HG02798 (cell line): ENCODE results near the gene CYP26A1.

ENCODE experiments used
- ATAC-seq: cut with Tn5 transposase; IDR thresholded peaks from one replicate; pipeline ENCODE4 v1.9.1; 2021; ENCODE audit warnings: mild to moderate bottlenecking; ENCODE audit not compliant: unreplicated experiment, poor library complexity

CYP26A1 gene

DNA sequence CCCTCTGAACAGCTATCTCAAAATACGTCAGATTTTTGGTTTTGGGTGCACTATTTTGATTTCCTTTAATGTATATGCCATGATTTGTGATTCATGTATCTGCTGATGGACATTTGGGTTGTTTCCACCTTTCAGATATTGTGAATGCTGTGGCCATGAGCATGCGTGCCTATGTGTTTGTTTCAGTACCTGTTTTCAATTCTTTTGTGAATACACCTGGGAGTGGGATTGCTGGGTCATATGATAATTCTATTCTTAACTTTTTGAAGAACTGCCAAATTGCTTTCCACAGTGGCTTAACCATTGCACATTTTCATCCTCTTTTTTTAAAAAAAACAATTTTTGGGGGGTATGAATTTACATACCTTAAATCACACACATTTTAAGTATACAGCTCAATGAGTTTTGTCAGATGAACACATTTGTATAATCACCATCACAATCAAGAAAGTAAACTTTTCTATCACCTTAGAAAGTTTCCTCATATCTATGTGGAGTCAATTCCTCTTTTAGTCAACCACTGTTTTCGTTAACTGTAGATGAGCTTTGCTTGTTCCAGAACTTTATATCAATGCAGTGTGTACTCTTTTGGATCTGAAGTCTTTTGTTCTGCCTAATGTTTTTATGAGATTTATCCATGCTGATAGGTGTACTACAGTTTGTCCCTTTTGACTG lies 36.9 kb downstream of the CYP26A1 start:
- ATAC-seq: no peak

- no peak for ATAC-seq
Observed at GRCh38 chr10:93113042-93113441, 39.3 kb downstream of the CYP26A1 start.

DNA sequence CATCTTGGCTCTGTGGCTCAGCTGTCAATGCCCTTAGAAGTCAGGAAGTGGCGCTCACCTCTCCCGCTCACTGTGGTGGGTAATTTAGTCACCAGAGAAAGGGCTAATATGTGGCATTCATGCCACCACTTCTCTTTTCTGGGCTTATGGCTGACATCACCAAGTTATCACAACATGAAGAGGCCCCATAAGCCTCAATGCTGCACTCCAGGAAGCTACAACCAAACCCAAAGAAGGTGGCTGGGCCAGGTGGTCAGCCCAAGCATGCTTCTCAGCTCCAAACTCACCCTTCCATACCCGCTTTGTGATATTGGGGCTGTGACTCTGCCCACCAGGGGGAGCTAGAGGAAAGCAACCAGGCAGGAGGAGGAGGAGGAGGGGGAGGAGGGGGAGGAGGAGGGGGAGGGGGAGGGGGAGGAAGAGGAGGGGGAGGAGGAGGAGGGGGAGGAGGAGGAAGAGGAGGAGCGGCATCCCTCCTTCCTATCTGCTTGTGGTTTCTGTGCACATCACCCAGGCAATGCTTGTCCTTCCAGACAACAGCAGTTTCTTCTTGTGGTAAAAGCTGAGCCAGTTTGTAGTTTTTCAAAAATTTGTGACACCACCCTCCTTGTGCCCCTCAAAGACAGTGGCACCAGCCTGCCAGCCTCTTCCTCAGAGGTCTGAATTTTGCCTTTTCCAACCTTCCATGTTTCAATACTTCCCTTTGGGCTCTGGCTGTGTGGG lies 42.1 kb downstream of the CYP26A1 start:
- ATAC-seq: no peak

DNA sequence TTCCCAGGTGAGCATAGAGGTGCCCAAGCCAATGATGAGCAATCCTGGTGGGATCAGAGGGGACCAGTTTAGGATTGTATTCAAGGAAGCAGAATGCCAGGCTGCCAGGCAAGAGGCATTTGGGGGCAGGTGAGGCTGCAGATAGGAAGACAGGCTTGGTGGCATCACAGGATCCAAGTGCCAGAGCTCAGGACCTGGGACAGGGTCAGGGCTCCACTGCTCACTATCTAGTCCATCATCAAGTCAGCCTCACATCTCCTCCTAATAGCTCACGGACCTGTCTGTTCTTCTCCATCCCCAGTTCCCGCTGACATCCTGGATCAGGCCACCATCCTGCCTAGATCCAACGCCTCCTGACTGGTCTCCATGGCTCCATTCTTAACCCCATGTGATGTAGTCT lies 47.6 kb downstream of the CYP26A1 start:
- ATAC-seq: no peak

DNA sequence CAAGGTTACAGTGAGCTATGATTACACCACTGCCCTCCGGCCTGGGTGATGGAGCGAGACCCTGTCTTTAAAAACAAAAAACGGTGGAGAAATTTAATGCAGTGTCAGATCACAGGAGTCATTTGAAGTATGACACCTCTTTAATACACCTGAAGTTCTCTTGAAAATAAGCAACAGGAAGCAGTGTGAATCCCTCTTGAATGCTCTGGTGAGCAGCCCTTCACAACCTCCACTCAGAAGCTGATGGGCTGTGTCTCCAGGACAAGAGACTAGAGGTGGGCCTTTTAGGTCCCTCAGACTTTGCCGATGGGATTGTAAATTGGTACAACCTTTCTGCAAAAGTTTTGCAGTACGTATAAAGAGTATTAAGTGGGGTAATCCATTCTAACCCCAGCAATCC lies 50.1 kb downstream of the CYP26A1 start:
- ATAC-seq: no peak

DNA sequence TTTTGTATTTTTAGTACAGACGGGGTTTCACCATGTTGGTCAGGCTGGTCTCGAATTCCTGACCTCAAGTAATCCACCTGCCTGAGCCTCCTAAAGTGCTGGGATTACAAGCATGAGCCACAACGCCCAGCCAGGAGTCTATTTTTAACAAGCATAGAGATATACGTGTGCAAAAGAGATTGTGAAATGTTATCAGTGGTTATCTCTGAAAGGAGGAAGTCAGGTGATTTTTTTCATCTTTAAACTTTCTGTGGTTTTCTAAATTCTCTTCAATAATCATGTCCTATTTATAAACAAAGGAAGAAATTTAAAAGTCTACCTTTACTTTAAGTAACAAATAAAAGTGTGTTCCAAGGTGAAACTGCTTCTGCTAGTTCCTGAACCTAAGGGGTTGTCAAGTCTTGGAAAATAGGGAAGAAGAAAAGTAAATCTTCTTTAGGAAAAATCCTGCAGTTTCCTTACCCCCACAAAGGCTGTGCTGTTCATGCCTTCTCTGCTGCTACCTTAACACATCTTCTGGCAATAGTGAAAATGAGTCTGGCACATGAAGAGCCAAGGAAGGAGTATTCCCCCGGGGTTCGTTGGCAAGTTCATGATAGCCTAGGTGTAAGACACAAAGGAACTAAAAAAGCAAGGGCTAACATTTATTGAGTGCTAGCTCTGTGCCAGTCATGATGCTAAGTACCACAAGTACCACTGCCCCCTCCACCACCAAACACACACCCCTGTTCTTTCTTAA lies 51.1 kb downstream of the CYP26A1 start:
- ATAC-seq: peak; percentile 64

GRCh38 chr10:93125966-93126365 lies 52.3 kb downstream of the CYP26A1 start:
- ATAC-seq: no peak

GRCh38 chr10:93126483-93127052 lies 52.9 kb downstream of the CYP26A1 start:
- ATAC-seq: no peak
